H9 (cell line): ENCODE data around the gene TMEM51. TPM values are rescaled to one million over a fixed set of nuclear protein-coding genes. Genes with fewer than 3 reads are reported as not detected.

Experiments
- DNase-seq: peaks from one replicate; pipeline ENCODE4 v3.0.0-alpha.2; 2017
- H2AFZ ChIP-seq: one replicate; pipeline ENCODE4 v1.6.1; 2013; ENCODE audit warnings: mild to moderate bottlenecking, low read length, control low read depth, moderate library complexity
- H2AK5ac ChIP-seq: 2 replicates; pipeline ENCODE4 v1.6.1; 2013; ENCODE audit warnings: low read length, control low read depth, mixed read lengths; ENCODE audit not compliant: insufficient read length
- H2BK120ac ChIP-seq: one replicate; pipeline ENCODE4 v1.6.1; 2013; ENCODE audit warnings: low read depth, mild to moderate bottlenecking, low read length, control low read depth, inconsistent platforms; ENCODE audit not compliant: poor library complexity, severe bottlenecking
- H2BK12ac ChIP-seq: 2 replicates; pipeline ENCODE4 v1.6.1; 2013; ENCODE audit warnings: low read length, control low read depth, mixed read lengths, low read depth; ENCODE audit not compliant: insufficient read length
- H2BK15ac ChIP-seq: 2 replicates; pipeline ENCODE4 v1.6.1; 2013; ENCODE audit warnings: low read depth, low read length, control low read depth
- H2BK20ac ChIP-seq: one replicate; pipeline ENCODE4 v1.6.1; 2013; ENCODE audit warnings: low read depth, mild to moderate bottlenecking, low read length, control low read depth, inconsistent platforms; ENCODE audit not compliant: poor library complexity, severe bottlenecking
- H2BK5ac ChIP-seq: 2 replicates; pipeline ENCODE4 v1.6.1; 2013; ENCODE audit warnings: low read length, control low read depth, mixed read lengths; ENCODE audit not compliant: insufficient read length
- H3K14ac ChIP-seq: 2 replicates; pipeline ENCODE4 v1.6.1; 2013; ENCODE audit warnings: low read length, control low read depth; ENCODE audit not compliant: insufficient read depth
- H3K18ac ChIP-seq: 2 replicates; pipeline ENCODE4 v1.6.1; 2013; ENCODE audit warnings: low read depth, mild to moderate bottlenecking, mixed read lengths, low read length, control low read depth; ENCODE audit not compliant: insufficient read length
- H3K23ac ChIP-seq: 2 replicates; pipeline ENCODE4 v1.6.1; 2013; ENCODE audit warnings: low read length, control low read depth, mixed read lengths, low read depth; ENCODE audit not compliant: insufficient read length
- H3K23me2 ChIP-seq: 2 replicates; pipeline ENCODE4 v1.6.1; 2013; ENCODE audit warnings: low read depth, mild to moderate bottlenecking, mixed read lengths, low read length, control low read depth; ENCODE audit not compliant: insufficient read length, poor library complexity, severe bottlenecking
- H3K27ac ChIP-seq: 2 replicates; pipeline ENCODE4 v1.5.1; 2013; ENCODE audit warnings: low read length, control low read depth, mixed read lengths, low read depth; ENCODE audit not compliant: insufficient read length
- H3K27me3 ChIP-seq: 2 replicates; pipeline ENCODE4 v1.6.1; 2013; ENCODE audit warnings: low read length, control low read depth, inconsistent platforms; ENCODE audit not compliant: insufficient read depth
- H3K4ac ChIP-seq: 2 replicates; pipeline ENCODE4 v1.6.1; 2013; ENCODE audit warnings: low read depth, mild to moderate bottlenecking, control low read depth, inconsistent platforms, low read length, moderate library complexity
- H3K4me1 ChIP-seq: 2 replicates; pipeline ENCODE4 v1.6.1; 2013; ENCODE audit warnings: low read length, control low read depth, inconsistent platforms; ENCODE audit not compliant: insufficient read depth
- H3K4me2 ChIP-seq: 2 replicates; pipeline ENCODE4 v1.6.1; 2013; ENCODE audit warnings: low read length, control low read depth, mixed read lengths; ENCODE audit not compliant: insufficient read length, insufficient read depth
- H3K56ac ChIP-seq: 2 replicates; pipeline ENCODE4 v1.6.1; 2013; ENCODE audit warnings: low read depth, mild to moderate bottlenecking, mixed read lengths, low read length, control low read depth; ENCODE audit not compliant: insufficient read length
- H3K79me1 ChIP-seq: 2 replicates; pipeline ENCODE4 v1.6.1; 2013; ENCODE audit warnings: low read depth, mild to moderate bottlenecking, moderate library complexity, low read length, control low read depth, inconsistent platforms; ENCODE audit not compliant: insufficient read depth, poor library complexity, severe bottlenecking
- H3K79me2 ChIP-seq: 2 replicates; pipeline ENCODE4 v1.6.1; 2013; ENCODE audit warnings: low read length, control low read depth, inconsistent platforms; ENCODE audit not compliant: insufficient read depth
- H3K9ac ChIP-seq: 2 replicates; pipeline ENCODE4 v1.6.1; 2013; ENCODE audit warnings: low read length, control low read depth, mixed read lengths; ENCODE audit not compliant: insufficient read length; ENCODE audit errors: extremely low read depth
- H3K9me3 ChIP-seq: one replicate; pipeline ENCODE4 v1.6.1; 2013; ENCODE audit warnings: low read depth, low read length, inconsistent platforms; ENCODE audit not compliant: control insufficient read depth
- H3T11ph ChIP-seq: one replicate; pipeline ENCODE4 v1.6.1; 2013; ENCODE audit warnings: mild to moderate bottlenecking, low read length, control low read depth, inconsistent platforms
- H4K20me1 ChIP-seq: one replicate; pipeline ENCODE4 v1.6.1; 2013; ENCODE audit not compliant: control insufficient read depth, insufficient read length, insufficient read depth
- H4K5ac ChIP-seq: 2 replicates; pipeline ENCODE4 v1.6.1; 2013; ENCODE audit warnings: low read depth, mild to moderate bottlenecking, mixed read lengths, low read length, control low read depth; ENCODE audit not compliant: insufficient read length
- H4K8ac ChIP-seq: replicated peaks from 2 replicates; pipeline ENCODE4 v1.6.1; 2013; ENCODE audit warnings: low read length, control low read depth, mixed read lengths, low read depth; ENCODE audit not compliant: insufficient read length
- H4K91ac ChIP-seq: 2 replicates; pipeline ENCODE4 v1.6.1; 2013; ENCODE audit warnings: low read depth, mild to moderate bottlenecking, moderate library complexity, mixed read lengths, low read length, control low read depth; ENCODE audit not compliant: insufficient read length
- H3K27ac Mint-ChIP-seq, 3 experiments: 2 replicates in 2 of 3; 3 replicates in 1 of 3; pipeline ENCODE4 v1.8.0; 2020 to 2021; ENCODE audit warnings: mixed read lengths in 3 of 3, mild to moderate bottlenecking in 1 of 3, moderate library complexity in 1 of 3
- H3K27me3 Mint-ChIP-seq: 2 replicates; pipeline ENCODE4 v1.8.0; 2021; ENCODE audit warnings: low read depth, mild to moderate bottlenecking, moderate library complexity, mixed read lengths
- H3K36me3 Mint-ChIP-seq, 3 experiments: 2 replicates in 2 of 3; 3 replicates in 1 of 3; pipeline ENCODE4 v1.8.0; 2020 to 2021; ENCODE audit warnings: low read depth in 3 of 3, mixed read lengths in 3 of 3; ENCODE audit not compliant: insufficient read depth in 1 of 3
- H3K4me1 Mint-ChIP-seq, 2 experiments: 2 replicates each; pipeline ENCODE4 v1.8.0; 2020; ENCODE audit warnings: mixed read lengths in 2 of 2
- H3K4me3 Mint-ChIP-seq, 2 experiments: 2 replicates in 1 of 2; 3 replicates in 1 of 2; pipeline ENCODE4 v1.8.0; 2020 to 2021; ENCODE audit warnings: mild to moderate bottlenecking in 2 of 2, mixed read lengths in 2 of 2, moderate library complexity in 1 of 2
- H3K9me3 Mint-ChIP-seq, 2 experiments: 2 replicates in 1 of 2; 3 replicates in 1 of 2; pipeline ENCODE4 v1.8.0; 2020; ENCODE audit warnings: mild to moderate bottlenecking in 2 of 2, mixed read lengths in 2 of 2, moderate library complexity in 1 of 2
- CTCF ChIP-seq: fragments of 200-600 bp; sonication (generic); conservative IDR thresholded peaks from 3 replicates; pipeline ENCODE4 v1.8.0; 2021; ENCODE audit warnings: antibody characterized with exemption, mild to moderate bottlenecking
- WGBS: extraction: QIAGEN DNeasy Blood & Tissue Kit; methylation state at CpG from one replicate; pipeline ENCODE4 v1.1.7; 2013; ENCODE audit warnings: missing lambda C conversion rate, low lambda C conversion rate, mixed read lengths; ENCODE audit not compliant: insufficient read length; ENCODE audit errors: extremely low coverage; 5-methylcytosine and 5-hydroxymethylcytosine counted together
- total RNA-seq: library from RNA; stranded (reverse); gene quantifications from 2 replicates; pipeline ENCODE4 v1.2.1, GENCODE V29; 2021

Gene TMEM51
- total RNA-seq, 1 experiment from 2014 or later = 4.6 TPM

- no peak within 1 kb of the TSS for H3K27ac ChIP-seq
These were observed 93.5 kb downstream of the TMEM51 start, which contains the start of gene FHAD1 for GRCh38 chr1:15246960-15247614. Gene FHAD1 (plus strand): TSS chr1:15247223. CDS start chr1:15251785, 4,562 bp downstream.

More at GRCh38 chr1:15246960-15247614, 93.5 kb downstream of the TMEM51 start, which contains the start of gene FHAD1:
- peak within 1 kb of the TSS; percentile 28 for H3K18ac ChIP-seq
- no peak within 1 kb of the TSS for H4K91ac ChIP-seq
- no peak within 1 kb of the TSS for H4K5ac ChIP-seq
- DNase-seq = peak; percentile 78
- H2BK5ac ChIP-seq = no peak within 1 kb of the TSS
- H3K36me3 Mint-ChIP-seq = no peaks in the 10 kb centered on the region; a peak in 1 of 7 replicates
- H3K56ac ChIP-seq = no peak within 1 kb of the TSS
- H3K23ac ChIP-seq = no peak within 1 kb of the TSS
- H2BK120ac ChIP-seq = no peak within 1 kb of the TSS
- peaks cover 36 to 38% of the 10 kb centered on the region in 2 experiments for H3K4me1 Mint-ChIP-seq
- H2BK15ac ChIP-seq = no peak within 1 kb of the TSS
- H3K9ac ChIP-seq = no peak within 1 kb of the TSS
- H3K23me2 ChIP-seq = no peaks in the 10 kb centered on the region
- H2AFZ ChIP-seq = no peak within 1 kb of the TSS
- H3K4ac ChIP-seq = no peak within 1 kb of the TSS
- no peaks in the 10 kb centered on the region for H3K79me2 ChIP-seq
- no peaks in the 10 kb centered on the region for H4K20me1 ChIP-seq
- 0 out of 2 replicates have a peak within 1 kb of the TSS, but pooled peaks have one; percentile 10 for H3K14ac ChIP-seq
- no CpG with 5 or more reads among the region's 55 CpGs for WGBS
- no peak within 1 kb of the TSS for H2BK20ac ChIP-seq
- H2AK5ac ChIP-seq = no peak within 1 kb of the TSS
- no peak within 1 kb of the TSS for H2BK12ac ChIP-seq
- H3T11ph ChIP-seq = no peak within 1 kb of the TSS
- 0 out of 2 replicates have a peak, but pooled peaks cover 2% of the 10 kb centered on the region for H3K27me3 ChIP-seq
- H3K4me1 ChIP-seq = peaks cover 9% of the 10 kb centered on the region; the same call in 1 of the 2 replicates
- H3K27me3 Mint-ChIP-seq = peaks cover 31% of the 10 kb centered on the region
- no peaks in the 10 kb centered on the region for H3K9me3 ChIP-seq
- no peak within 1 kb of the TSS for H4K8ac ChIP-seq
- TF ChIP-seq CTCF = no peak
- peak within 1 kb of the TSS; percentile 57 for H3K4me2 ChIP-seq
- H3K4me3 Mint-ChIP-seq = peak within 1 kb of the TSS; percentile 68 to 88
- no peak within 1 kb of the TSS for H3K27ac Mint-ChIP-seq
- H3K79me1 ChIP-seq = no peaks in the 10 kb centered on the region
- peaks cover 0 to 2% of the 10 kb centered on the region in 2 experiments; a peak in 1 of 5 replicates for H3K9me3 Mint-ChIP-seq
